K562 (cell line): ENCODE data around the gene CAPN2. TPM values are rescaled to one million over a fixed set of nuclear protein-coding genes. Genes with fewer than 3 reads are reported as not detected.

Experiments
- CBX5 ChIP-seq: IDR thresholded peaks from 2 replicates; pipeline ENCODE4 v1.6.1; 2014; ENCODE audit warnings: low read depth, borderline replicate concordance
- DDX20 ChIP-seq: fragments of 450-650 bp; IDR thresholded peaks from 2 replicates; pipeline ENCODE4 v1.6.1; 2016; ENCODE audit warnings: missing genetic modification characterization, low read depth, mild to moderate bottlenecking, missing compliant biosample characterization, moderate library complexity
- DIDO1 ChIP-seq: fragments of 450-650 bp; IDR thresholded peaks from 2 replicates; pipeline ENCODE4 v1.6.1; 2016; ENCODE audit warnings: low read depth, missing biosample characterization, missing genetic modification characterization
- DLX4 ChIP-seq: fragments of 250-450 bp; sonication (Bioruptor Pico); IDR thresholded peaks from 2 replicates; pipeline ENCODE4 v1.6.1; 2021; ENCODE audit warnings: mild to moderate bottlenecking
- DPF2 ChIP-seq: fragments of 450-650 bp; IDR thresholded peaks from 2 replicates; pipeline ENCODE4 v1.6.1; 2016
- HNRNPL ChIP-seq: fragments of 200-400 bp; formaldehyde crosslinking; IDR thresholded peaks from 2 replicates; pipeline ENCODE4 v1.6.1; 2017; ENCODE audit warnings: low read depth, mild to moderate bottlenecking, low read length
- HOMEZ ChIP-seq: fragments of 250-450 bp; sonication (Bioruptor Pico); IDR thresholded peaks from 2 replicates; pipeline ENCODE4 v1.4.0; 2020; ENCODE audit warnings: mild to moderate bottlenecking, moderate library complexity
- LCOR ChIP-seq: sonication (generic); formaldehyde crosslinking; IDR thresholded peaks from 2 replicates; pipeline ENCODE4 v1.8.0; 2022; ENCODE audit warnings: mild to moderate bottlenecking, missing genetic modification reagents
- MCM2 ChIP-seq: fragments of 450-650 bp; IDR thresholded peaks from 2 replicates; pipeline ENCODE4 v1.6.1; 2017; ENCODE audit warnings: low read depth, mild to moderate bottlenecking
- MYNN ChIP-seq, 2 experiments: sonication (generic); formaldehyde crosslinking in 1 of 2; IDR thresholded peaks; 2 replicates each; pipeline versions ENCODE4 v1.5.0 to v1.6.1; 2016 to 2020; ENCODE audit warnings: antibody characterized with exemption in 1 of 2, missing genetic modification reagents in 1 of 2
- NBN ChIP-seq: fragments of 450-650 bp; IDR thresholded peaks from 2 replicates; pipeline ENCODE4 v1.6.1; 2016; ENCODE audit warnings: low read depth, mild to moderate bottlenecking
- NCOA1 ChIP-seq: fragments of 450-650 bp; IDR thresholded peaks from 2 replicates; pipeline ENCODE4 v1.6.1; 2016; ENCODE audit warnings: low read depth
- NRF1 ChIP-seq, 2 experiments: fragments of 450-650 bp; IDR thresholded peaks in 1 of 2; conservative IDR thresholded peaks in 1 of 2; 2 replicates each; pipeline ENCODE4 v1.6.1; 2014; ENCODE audit warnings: mild to moderate bottlenecking in 2 of 2
- NUFIP1 ChIP-seq: fragments of 450-650 bp; IDR thresholded peaks from 2 replicates; pipeline ENCODE4 v1.6.1; 2018; ENCODE audit not compliant: partially characterized antibody
- PCBP2 ChIP-seq: fragments of 200-400 bp; formaldehyde crosslinking; IDR thresholded peaks from 2 replicates; pipeline ENCODE4 v1.6.1; 2018; ENCODE audit warnings: low read length, low read depth, mild to moderate bottlenecking, moderate library complexity; ENCODE audit not compliant: poor library complexity, severe bottlenecking
- POLR3G ChIP-seq: IDR thresholded peaks from 2 replicates; pipeline ENCODE4 v1.6.1; 2011; ENCODE audit not compliant: insufficient read length, insufficient replicate concordance; ENCODE audit errors: extremely low read depth
- RBM17 ChIP-seq: fragments of 200-400 bp; formaldehyde crosslinking; IDR thresholded peaks from 2 replicates; pipeline ENCODE4 v1.6.1; 2017; ENCODE audit warnings: low read depth, mild to moderate bottlenecking, low read length, borderline replicate concordance
- RBM25 ChIP-seq: fragments of 200-400 bp; formaldehyde crosslinking; IDR thresholded peaks from 2 replicates; pipeline ENCODE4 v1.6.1; 2018; ENCODE audit warnings: low read length, low read depth, moderate library complexity; ENCODE audit not compliant: severe bottlenecking
- SOX6 ChIP-seq: fragments of 450-650 bp; IDR thresholded peaks from 2 replicates; pipeline ENCODE4 v1.6.1; 2014; ENCODE audit warnings: mild to moderate bottlenecking
- SRF ChIP-seq, 2 experiments: fragments of 250-450, 450-650 bp in 1 of 2; sonication (Bioruptor Pico) in 1 of 2; sonication (generic) in 1 of 2; formaldehyde crosslinking; IDR thresholded peaks; 2 replicates each; pipeline versions ENCODE4 v1.5.0 to v1.5.1; 2020 to 2022; ENCODE audit warnings: mild to moderate bottlenecking in 1 of 2, missing genetic modification reagents in 1 of 2
- ZNF165 ChIP-seq: fragments of 250-450 bp; sonication (Bioruptor Pico); IDR thresholded peaks from 2 replicates; pipeline ENCODE4 v1.4.0; 2020; ENCODE audit warnings: borderline replicate concordance
- ZNF253 ChIP-seq: fragments of 250-450 bp; sonication (Bioruptor Pico); conservative IDR thresholded peaks from 2 replicates; pipeline ENCODE4 v1.6.1; 2021; ENCODE audit warnings: mild to moderate bottlenecking
- ZNF561 ChIP-seq: fragments of 450-650 bp; formaldehyde crosslinking; conservative IDR thresholded peaks from 2 replicates; pipeline ENCODE4 v1.4.0; 2020; ENCODE audit warnings: mild to moderate bottlenecking, moderate library complexity
- ZNF589 ChIP-seq: fragments of 200-800 bp; sonication (Bioruptor generic); IDR thresholded peaks from 2 replicates; pipeline ENCODE4 v1.6.1; 2016; ENCODE audit warnings: low read depth, missing genetic modification characterization, missing compliant biosample characterization
- ZNF668 ChIP-seq: fragments of 250-450 bp; sonication (Bioruptor Pico); IDR thresholded peaks from 2 replicates; pipeline ENCODE4 v1.8.0; 2022; ENCODE audit warnings: mild to moderate bottlenecking, inconsistent platforms
- polyA plus RNA-seq, 8 experiments: library from polyadenylated mRNA; depleted of rRNA in 4 of 8; stranded (reverse) in 5 of 8; unstranded in 3 of 8; fragments of >200 nt; fragmentation: Nextera tagmentation in 2 of 8; fragmentation: Illumina TruSeq in 1 of 8; extraction: Ambion mirVana in 2 of 8; extraction: Trizol in 1 of 8; gene quantifications; 2 replicates each; pipeline versions ENCODE4 v1.2.1 to v1.2.3, GENCODE V29; 2011 to 2014; ENCODE audit warnings: inconsistent platforms in 1 of 8, missing spikeins in 1 of 8
- total RNA-seq, 7 experiments: library from RNA; depleted of rRNA in 6 of 7; stranded (reverse); fragments of >200 nt in 6 of 7; fragmentation: Illumina TruSeq in 2 of 7; extraction: Trizol in 2 of 7; gene quantifications; 2 replicates each; pipeline versions ENCODE4 v1.2.1 to v1.2.3, GENCODE V29; 2011 to 2021; ENCODE audit warnings: low replicate concordance in 1 of 7
- TF ChIP-seq, protein P1 (sequence below): IDR thresholded peaks from 3 replicates; pipeline ENCODE4 v1.6.1; 2011; ENCODE audit warnings: borderline replicate concordance, mild to moderate bottlenecking; ENCODE audit not compliant: insufficient read length, insufficient read depth

Gene CAPN2
- total and polyA plus RNA-seq, 9 of the 15 experiments (the other 6 are each of a cell fraction or from before 2014, with no cell fraction given) = 24.6 to 157 (median 101) TPM

- TF ChIP-seq ZNF561 (CRISPR knock-in tag) = no peak
- no peak for TF ChIP-seq POLR3G
- TF ChIP-seq SRF (CRISPR knock-in tag; IDR thresholded peaks at IDR 0.05) = peak in 1 of 2 experiments; percentile 37; a peak in 1 of 4 replicates
- peak; percentile 98 for TF ChIP-seq SOX6
- TF ChIP-seq ZNF589 (CRISPR knock-in tag) = peak; percentile 97
- TF ChIP-seq HOMEZ = no peak
- TF ChIP-seq ZNF253 (CRISPR knock-in tag) = no peak
- TF ChIP-seq LCOR (CRISPR knock-in tag) = peak; percentile 98
- no peak for TF ChIP-seq ZNF165 (CRISPR knock-in tag)
- no peak for TF ChIP-seq RBM17
- TF ChIP-seq RBM25 = no peak
- TF ChIP-seq NCOA1 = peak; percentile 95; the same call in 1 of the 2 replicates
- peak; percentile 90 for TF ChIP-seq MYNN (IDR thresholded peaks at IDR 0.05)
- no peak for TF ChIP-seq MYNN (CRISPR knock-in tag; IDR thresholded peaks at IDR 0.05)
- TF ChIP-seq DDX20 (tag) = peak; percentile 70
- no peak for TF ChIP-seq PCBP2
- TF ChIP-seq CBX5 = 0 out of 2 replicates have a peak, but pooled peaks have one; percentile 39
- TF ChIP-seq NRF1 (conservative IDR thresholded peaks at IDR 0.05 in 1 of 2, IDR thresholded peaks at IDR 0.05 in 1 of 2) = peak; percentile 33 to 38; a peak in 1 of 4 replicates
- TF ChIP-seq DIDO1 (tag) = no peak
- peak; percentile 99 for TF ChIP-seq NBN
- TF ChIP-seq, protein P1, sequence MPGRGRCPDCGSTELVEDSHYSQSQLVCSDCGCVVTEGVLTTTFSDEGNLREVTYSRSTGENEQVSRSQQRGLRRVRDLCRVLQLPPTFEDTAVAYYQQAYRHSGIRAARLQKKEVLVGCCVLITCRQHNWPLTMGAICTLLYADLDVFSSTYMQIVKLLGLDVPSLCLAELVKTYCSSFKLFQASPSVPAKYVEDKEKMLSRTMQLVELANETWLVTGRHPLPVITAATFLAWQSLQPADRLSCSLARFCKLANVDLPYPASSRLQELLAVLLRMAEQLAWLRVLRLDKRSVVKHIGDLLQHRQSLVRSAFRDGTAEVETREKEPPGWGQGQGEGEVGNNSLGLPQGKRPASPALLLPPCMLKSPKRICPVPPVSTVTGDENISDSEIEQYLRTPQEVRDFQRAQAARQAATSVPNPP = no peak
- peak; percentile 85 for TF ChIP-seq ZNF668
- TF ChIP-seq DPF2 = peak; percentile 100
- peak; percentile 97 for TF ChIP-seq NUFIP1
- TF ChIP-seq DLX4 (CRISPR knock-in tag) = no peak
- no peak for TF ChIP-seq MCM2
- no peak for TF ChIP-seq HNRNPL
Measured at GRCh38 chr1:223788746-223789415, 76.5 kb downstream of the CAPN2 start (continued).
